ENCODE results near the gene PRKN.

Gene PRKN

DNA sequence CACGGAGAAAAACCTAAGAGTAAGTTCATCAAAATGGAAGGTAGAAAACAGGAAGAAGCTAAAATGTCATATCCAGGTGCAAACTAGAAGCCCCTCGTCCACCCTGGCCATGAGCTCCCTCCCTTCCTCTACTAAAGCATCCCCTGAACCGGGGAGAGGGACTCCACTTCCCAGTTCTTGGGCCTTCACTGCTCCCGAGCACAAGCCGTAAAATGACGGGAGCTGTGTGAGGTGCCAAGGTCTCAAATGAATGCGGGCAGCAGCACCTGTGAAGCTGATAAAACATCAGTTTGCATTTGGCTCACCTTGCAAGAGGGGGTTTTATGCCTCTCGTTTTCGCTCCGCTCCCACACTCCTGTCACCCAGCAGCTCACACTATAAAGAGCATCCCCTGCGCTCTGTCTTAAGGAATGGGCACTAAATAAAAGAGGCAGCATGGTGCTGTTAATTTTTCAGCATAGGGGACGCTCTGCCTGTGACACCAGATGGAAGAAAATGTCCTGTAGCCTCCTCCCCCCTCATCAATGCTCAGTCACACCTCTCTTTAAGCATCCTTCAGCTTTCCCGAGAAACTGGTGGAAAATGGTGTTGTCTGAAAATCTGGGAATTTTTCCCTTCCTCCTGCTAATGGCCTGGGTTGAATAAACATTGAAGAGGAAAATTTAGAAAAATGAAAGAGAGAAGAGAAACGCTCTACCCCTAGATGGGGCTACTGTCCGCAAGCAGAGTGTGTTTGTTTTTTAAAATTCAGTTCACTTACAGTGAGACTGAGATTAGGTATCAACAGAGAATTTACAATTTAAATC lies 890.7 kb downstream of the PRKN start:
- Histone ChIP-seq H3K9me3 (ENCODE audit: control insufficient read depth, low read length) (no peaks in the 10 kb centered on the region), H3K14ac (ENCODE audit: low read length in 2 of 2) (no peak overlapping the region), H3K23ac (ENCODE audit: low read length in 2 of 2) (no peak overlapping the region), H2BK12ac (ENCODE audit: low read length in 2 of 2) (no peak overlapping the region), H3K4ac (ENCODE audit: low read depth in 1 of 2, low read length in 2 of 2) (no peak overlapping the region), H3K9ac (ENCODE audit: low read length) (no peak overlapping the region), H2AK5ac (ENCODE audit: low read length, severe bottlenecking) (peak overlapping the region; percentile 45), H2BK5ac (ENCODE audit: low read depth, low read length, poor library complexity, severe bottlenecking) (no peak overlapping the region), H2BK15ac (ENCODE audit: low read depth, poor library complexity, severe bottlenecking) (no peak overlapping the region), H3K36me3 (ENCODE audit: control insufficient read depth in 1 of 2, insufficient read depth in 2 of 2, low read depth in 1 of 2, low read length in 2 of 2) (no peaks in the 10 kb centered on the region), H2AFZ (ENCODE audit: low read depth, low read length) (no peak overlapping the region), H3K4me2 (ENCODE audit: low read length, poor library complexity, severe bottlenecking) (no peak overlapping the region), H3K27ac (ENCODE audit: low read length, poor library complexity, severe bottlenecking) (no peak overlapping the region), H2BK120ac (ENCODE audit: low read depth, low read length) (no peak overlapping the region), H4K8ac (ENCODE audit: low read length) (no peak overlapping the region), H3K4me3 (ENCODE audit: insufficient read depth in 1 of 2, low read depth in 1 of 2, low read length in 2 of 2) (no peak overlapping the region), H3K79me1 (replicated peaks; ENCODE audit: low read length, poor library complexity, severe bottlenecking) (no peaks in the 10 kb centered on the region), H3K4me1 (ENCODE audit: control insufficient read depth, insufficient read depth, low read depth, low read length) (peaks cover 4% of the 10 kb centered on the region), H3K27me3 (ENCODE audit: control insufficient read depth in 1 of 2, insufficient read depth in 1 of 2, low read length in 2 of 2) (no peaks in the 10 kb centered on the region), H3K18ac (ENCODE audit: low read depth in 1 of 2, low read length in 2 of 2) (no peak overlapping the region), H4K91ac (ENCODE audit: low read length) (no peak overlapping the region)
- 89% methylated on average over 12 of the region's 15 CpGs for WGBS
- DNase-seq: peak; percentile 12

DNA sequence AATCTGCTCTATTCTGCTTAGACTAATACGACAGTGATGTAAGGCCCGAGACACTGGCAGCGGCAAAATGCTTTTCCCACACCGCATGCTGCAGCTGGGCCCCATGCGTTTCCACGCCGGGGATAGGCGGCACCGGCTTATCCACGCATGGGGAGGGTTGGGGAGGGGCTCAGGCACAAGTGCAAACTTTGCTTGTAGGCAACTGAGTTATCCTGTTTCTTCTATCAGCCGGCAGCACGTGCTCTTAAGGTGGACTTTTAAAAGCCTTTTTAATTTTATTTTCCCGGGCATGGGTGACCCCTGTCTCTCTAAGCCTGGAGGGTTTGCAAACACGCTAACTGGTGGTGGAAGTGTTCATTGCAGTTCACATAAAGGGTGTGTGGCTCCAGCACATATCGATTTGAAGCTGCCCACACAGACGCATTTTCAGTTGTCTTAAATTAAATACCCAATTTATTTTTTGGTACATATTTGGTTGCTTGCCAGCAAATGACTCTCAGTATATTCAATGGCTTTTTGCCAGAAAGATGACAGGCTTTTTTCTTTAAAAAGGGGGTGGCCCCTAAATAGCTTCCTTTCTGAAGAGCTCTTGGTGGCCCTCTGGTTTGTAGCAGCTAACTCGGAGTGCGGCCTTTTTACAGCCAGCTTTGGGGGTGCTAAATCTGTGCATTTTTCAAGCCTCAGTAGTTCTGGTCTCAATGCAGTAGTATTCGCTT lies 891.9 kb downstream of the PRKN start:
- Histone ChIP-seq H4K8ac (ENCODE audit: low read length) (no peak overlapping the region), H3K79me1 (replicated peaks; ENCODE audit: low read length, poor library complexity, severe bottlenecking) (no peaks in the 10 kb centered on the region), H3K4me2 (ENCODE audit: low read length, poor library complexity, severe bottlenecking) (no peak overlapping the region), H3K18ac (ENCODE audit: low read depth in 1 of 2, low read length in 2 of 2) (no peak overlapping the region), H3K27me3 (ENCODE audit: control insufficient read depth in 1 of 2, insufficient read depth in 1 of 2, low read length in 2 of 2) (no peaks in the 10 kb centered on the region), H2BK5ac (ENCODE audit: low read depth, low read length, poor library complexity, severe bottlenecking) (no peak overlapping the region), H3K9ac (ENCODE audit: low read length) (no peak overlapping the region), H2AK5ac (ENCODE audit: low read length, severe bottlenecking) (peak overlapping the region; percentile 65), H3K14ac (ENCODE audit: low read length in 2 of 2) (no peak overlapping the region), H3K9me3 (ENCODE audit: control insufficient read depth, low read length) (no peaks in the 10 kb centered on the region), H4K91ac (ENCODE audit: low read length) (no peak overlapping the region), H2BK15ac (ENCODE audit: low read depth, poor library complexity, severe bottlenecking) (no peak overlapping the region), H2AFZ (ENCODE audit: low read depth, low read length) (no peak overlapping the region), H3K4me3 (ENCODE audit: insufficient read depth in 1 of 2, low read depth in 1 of 2, low read length in 2 of 2) (no peak overlapping the region), H3K4ac (ENCODE audit: low read depth in 1 of 2, low read length in 2 of 2) (no peak overlapping the region), H3K27ac (ENCODE audit: low read length, poor library complexity, severe bottlenecking) (no peak overlapping the region), H2BK120ac (ENCODE audit: low read depth, low read length) (no peak overlapping the region), H2BK12ac (ENCODE audit: low read length in 2 of 2) (no peak overlapping the region), H3K4me1 (ENCODE audit: control insufficient read depth, insufficient read depth, low read depth, low read length) (peaks cover 4% of the 10 kb centered on the region), H3K23ac (ENCODE audit: low read length in 2 of 2) (no peak overlapping the region), H3K36me3 (ENCODE audit: control insufficient read depth in 1 of 2, insufficient read depth in 2 of 2, low read depth in 1 of 2, low read length in 2 of 2) (no peaks in the 10 kb centered on the region)
- WGBS: 52% methylated on average over 17 of the region's 19 CpGs
- DNase-seq: peak; percentile 13

DNA sequence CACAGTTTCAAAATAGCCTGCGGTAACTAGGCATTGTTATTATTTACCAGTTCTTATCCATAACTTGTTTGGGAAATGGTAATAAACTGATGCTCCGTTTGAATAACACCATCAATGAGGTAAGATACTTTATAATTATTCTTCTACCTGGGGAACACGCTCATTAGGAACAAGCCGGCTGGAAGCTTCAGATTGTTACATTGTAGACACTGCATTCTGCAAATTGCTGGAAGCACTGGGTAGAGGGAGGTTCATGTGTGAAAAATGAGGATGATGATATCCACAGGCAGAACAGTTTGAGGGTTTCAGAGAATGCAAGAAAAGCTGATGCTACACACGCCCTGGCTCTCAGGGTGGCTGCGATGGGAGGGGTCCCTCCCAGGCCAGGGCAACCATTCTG lies 893.1 kb downstream of the PRKN start:
- no peak overlapping the region for H2AFZ ChIP-seq (ENCODE audit: low read depth, low read length)
- no peaks in the 10 kb centered on the region for H3K9me3 ChIP-seq (ENCODE audit: control insufficient read depth, low read length)
- H3K4ac ChIP-seq (ENCODE audit: low read depth in 1 of 2, low read length in 2 of 2): no peak overlapping the region
- no peak overlapping the region for H4K91ac ChIP-seq (ENCODE audit: low read length)
- H3K9ac ChIP-seq (ENCODE audit: low read length): no peak overlapping the region
- no peak overlapping the region for H2BK120ac ChIP-seq (ENCODE audit: low read depth, low read length)
- no peak overlapping the region for H3K27ac ChIP-seq (ENCODE audit: low read length, poor library complexity, severe bottlenecking)
- H3K14ac ChIP-seq (ENCODE audit: low read length in 2 of 2): no peak overlapping the region
- H2BK15ac ChIP-seq (ENCODE audit: low read depth, poor library complexity, severe bottlenecking): no peak overlapping the region
- H4K8ac ChIP-seq (ENCODE audit: low read length): no peak overlapping the region
- H2BK12ac ChIP-seq (ENCODE audit: low read length in 2 of 2): no peak overlapping the region
- no peak overlapping the region for H3K23ac ChIP-seq (ENCODE audit: low read length in 2 of 2)
- H3K79me1 ChIP-seq (replicated peaks; ENCODE audit: low read length, poor library complexity, severe bottlenecking): no peaks in the 10 kb centered on the region
- no peak overlapping the region for H3K4me2 ChIP-seq (ENCODE audit: low read length, poor library complexity, severe bottlenecking)
- no peak overlapping the region for H3K4me3 ChIP-seq (ENCODE audit: insufficient read depth in 1 of 2, low read depth in 1 of 2, low read length in 2 of 2)
- no peaks in the 10 kb centered on the region for H3K36me3 ChIP-seq (ENCODE audit: control insufficient read depth in 1 of 2, insufficient read depth in 2 of 2, low read depth in 1 of 2, low read length in 2 of 2)
- 89% methylated on average over 4 of the region's 6 CpGs for WGBS
- no peak overlapping the region for H2BK5ac ChIP-seq (ENCODE audit: low read depth, low read length, poor library complexity, severe bottlenecking)
- no peak overlapping the region for H3K18ac ChIP-seq (ENCODE audit: low read depth in 1 of 2, low read length in 2 of 2)
- H3K4me1 ChIP-seq (ENCODE audit: control insufficient read depth, insufficient read depth, low read depth, low read length): peaks cover 5% of the 10 kb centered on the region
- DNase-seq: no peak
- no peak overlapping the region for H2AK5ac ChIP-seq (ENCODE audit: low read length, severe bottlenecking)
- no peaks in the 10 kb centered on the region for H3K27me3 ChIP-seq (ENCODE audit: control insufficient read depth in 1 of 2, insufficient read depth in 1 of 2, low read length in 2 of 2)

DNA sequence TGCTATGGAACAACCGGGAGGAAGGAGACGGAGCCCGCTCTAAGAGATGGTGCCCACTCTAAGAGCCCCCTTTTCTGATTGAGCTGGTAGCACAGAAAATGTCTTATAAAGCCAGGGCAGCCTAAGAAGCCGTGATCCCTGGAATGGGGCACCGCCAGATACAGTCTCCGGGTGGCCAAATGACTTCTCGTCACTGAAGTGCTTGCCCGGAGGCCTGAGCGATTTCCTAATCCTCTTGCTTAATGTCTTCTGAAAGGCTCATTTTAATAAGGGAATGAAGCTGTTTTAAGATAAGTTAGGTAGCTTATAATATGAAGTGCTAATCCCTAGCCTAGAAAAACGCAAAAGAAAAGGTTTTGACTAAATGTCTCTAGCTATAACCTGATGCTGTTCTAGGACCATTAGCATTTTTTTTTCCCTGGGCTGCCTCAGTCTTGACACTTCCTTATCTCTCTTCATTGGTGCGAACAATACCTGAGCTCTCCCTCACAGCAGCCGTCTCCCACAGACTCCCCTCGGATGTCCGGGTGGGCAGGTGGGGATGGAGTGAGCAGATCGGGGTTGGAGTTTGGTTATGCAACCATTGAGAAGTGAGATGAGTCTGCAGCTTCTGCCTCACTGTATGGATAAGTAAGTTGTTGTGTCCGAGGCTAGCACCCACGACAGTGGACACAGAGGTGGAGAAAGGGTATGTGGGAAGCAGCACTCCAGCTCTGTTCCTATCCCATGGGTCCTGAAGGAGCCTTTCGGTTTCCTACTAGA lies 894.3 kb downstream of the PRKN start:
- Histone ChIP-seq H4K91ac (ENCODE audit: low read length) (no peak overlapping the region), H2AK5ac (ENCODE audit: low read length, severe bottlenecking) (no peak overlapping the region), H3K4ac (ENCODE audit: low read depth in 1 of 2, low read length in 2 of 2) (no peak overlapping the region), H4K8ac (ENCODE audit: low read length) (no peak overlapping the region), H3K14ac (ENCODE audit: low read length in 2 of 2) (no peak overlapping the region), H3K4me2 (ENCODE audit: low read length, poor library complexity, severe bottlenecking) (no peak overlapping the region), H3K9ac (ENCODE audit: low read length) (no peak overlapping the region), H3K27me3 (ENCODE audit: control insufficient read depth in 1 of 2, insufficient read depth in 1 of 2, low read length in 2 of 2) (no peaks in the 10 kb centered on the region), H2BK120ac (ENCODE audit: low read depth, low read length) (no peak overlapping the region), H3K27ac (ENCODE audit: low read length, poor library complexity, severe bottlenecking) (no peak overlapping the region), H3K4me3 (ENCODE audit: insufficient read depth in 1 of 2, low read depth in 1 of 2, low read length in 2 of 2) (no peak overlapping the region), H2BK15ac (ENCODE audit: low read depth, poor library complexity, severe bottlenecking) (no peak overlapping the region), H2BK5ac (ENCODE audit: low read depth, low read length, poor library complexity, severe bottlenecking) (no peak overlapping the region), H3K23ac (ENCODE audit: low read length in 2 of 2) (no peak overlapping the region), H3K9me3 (ENCODE audit: control insufficient read depth, low read length) (no peaks in the 10 kb centered on the region), H3K36me3 (ENCODE audit: control insufficient read depth in 1 of 2, insufficient read depth in 2 of 2, low read depth in 1 of 2, low read length in 2 of 2) (no peaks in the 10 kb centered on the region), H3K18ac (ENCODE audit: low read depth in 1 of 2, low read length in 2 of 2) (no peak overlapping the region), H2AFZ (ENCODE audit: low read depth, low read length) (no peak overlapping the region), H3K4me1 (ENCODE audit: control insufficient read depth, insufficient read depth, low read depth, low read length) (peaks cover 5% of the 10 kb centered on the region), H2BK12ac (ENCODE audit: low read length in 2 of 2) (no peak overlapping the region), H3K79me1 (replicated peaks; ENCODE audit: low read length, poor library complexity, severe bottlenecking) (no peaks in the 10 kb centered on the region)
- DNase-seq: no peak
- WGBS: 84% methylated on average over 17 of the region's 18 CpGs
